Ectodermal cell (in vitro differentiated cells): Measurements from ENCODE around the gene ZNF223.
A peak's percentile ranks its signal among the peaks of the same experiment; 100 is the strongest.

Experiments used
- H3K27ac ChIP-seq: 2 replicates; pipeline ENCODE4 v1.7.0; 2013; ENCODE audit warnings: mild to moderate bottlenecking, low read depth, low read length; ENCODE audit not compliant: insufficient read depth, poor library complexity, severe bottlenecking
- H3K27me3 ChIP-seq: 2 replicates; pipeline ENCODE4 v1.7.0; 2013; ENCODE audit warnings: mild to moderate bottlenecking, low read length; ENCODE audit not compliant: insufficient read depth, control insufficient read depth, poor library complexity, severe bottlenecking
- H3K36me3 ChIP-seq: one replicate; pipeline ENCODE4 v1.7.0; 2013; ENCODE audit warnings: low read length; ENCODE audit not compliant: control insufficient read depth, insufficient read depth
- H3K4me1 ChIP-seq: one replicate; pipeline ENCODE4 v1.7.0; 2013; ENCODE audit warnings: low read length; ENCODE audit not compliant: control insufficient read depth, insufficient read depth
- H3K4me3 ChIP-seq: 2 replicates; pipeline ENCODE4 v1.7.0; 2013; ENCODE audit warnings: low read depth, low read length, control low read depth; ENCODE audit not compliant: insufficient read depth
- H3K9me3 ChIP-seq: 2 replicates; pipeline ENCODE4 v1.7.0; 2013; ENCODE audit warnings: mild to moderate bottlenecking, low read length, moderate library complexity; ENCODE audit not compliant: control insufficient read depth
- WGBS, 2 experiments: methylation state at CpG; one replicate each; pipeline ENCODE4 v1.1.7; 2013; ENCODE audit warnings: missing lambda C conversion rate in 2 of 2; 5-methylcytosine and 5-hydroxymethylcytosine counted together

The ZNF223 gene

DNA sequence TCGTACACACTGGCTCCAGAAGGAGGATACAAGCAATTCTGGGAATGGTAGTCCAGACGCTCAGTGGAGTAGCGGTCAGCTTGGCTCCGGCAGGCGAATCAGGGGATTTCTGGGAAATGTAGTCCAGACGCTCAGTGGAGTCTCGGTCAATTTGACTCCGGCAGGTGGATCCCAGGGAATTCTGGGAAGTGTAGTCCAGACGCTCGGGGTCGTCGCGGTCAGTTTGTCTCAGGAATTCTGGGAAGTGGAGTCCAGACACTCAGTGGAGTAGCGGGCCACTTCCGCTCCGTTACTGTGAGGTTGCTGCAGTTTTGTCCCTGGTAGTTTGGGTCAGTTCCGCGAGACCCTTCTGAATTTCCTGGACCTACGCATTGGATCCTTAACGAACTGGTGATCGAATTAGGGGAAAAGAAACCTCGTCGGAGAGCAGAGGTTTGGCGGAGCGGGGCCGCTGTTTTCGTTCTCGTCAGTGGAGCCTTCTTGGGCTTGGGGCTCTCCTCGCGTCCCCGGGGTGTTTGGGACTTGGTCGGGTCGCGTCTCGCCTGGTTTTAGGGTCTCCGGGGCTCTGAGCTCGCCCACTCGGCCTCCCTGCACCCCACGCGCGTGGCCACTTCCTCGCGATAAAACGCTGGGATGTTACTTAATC is 61.4 kb downstream of the ZNF223 start, which contains the start of gene ZNF225:
ZNF225 (plus strand) TSS at position 262 of the 646 bp plus-strand sequence. CDS start 2,429 bp downstream, outside the sequence.
- 0% methylated on average over 44 of the region's 44 CpGs for WGBS, 2 experiments
- Histone ChIP-seq H3K4me1 (no peaks in the 10 kb centered on the region), H3K4me3 (peak within 1 kb of the TSS; percentile 79), H3K27ac (peak within 1 kb of the TSS; percentile 71), H3K27me3 (no peaks in the 10 kb centered on the region), H3K9me3 (no peaks in the 10 kb centered on the region), H3K36me3 (peaks cover 3% of the 10 kb centered on the region)

- H3K27me3 ChIP-seq = no peaks in the 10 kb centered on the region
- H3K27ac ChIP-seq = no peak overlapping the region
- WGBS, 2 experiments = 11 to 12% methylated on average over 18 of the region's 18 CpGs
- peak overlapping the region; percentile 79 for H3K4me3 ChIP-seq
- no peaks in the 10 kb centered on the region for H3K4me1 ChIP-seq
- no peaks in the 10 kb centered on the region for H3K36me3 ChIP-seq
- no peaks in the 10 kb centered on the region for H3K9me3 ChIP-seq
These were observed 62.1 kb downstream of the ZNF223 start for GRCh38 chr19:44113784-44114390.
